T47D (cell line): ENCODE results near the gene CXorf58.
"Not testable (repeated sequence)": the region's sequence is repeated elsewhere in the genome, so short reads cannot be mapped to it uniquely, and the experiment has no call there.

Source experiments
- DNase-seq, 2 experiments: peaks; one replicate each; pipeline versions ENCODE4 v3.0.0 to v3.0.0-alpha.2; 2011 to 2012; ENCODE audit warnings: low read depth in 1 of 2, low spot score in 1 of 2
- JUND ChIP-seq: IDR thresholded peaks from 2 replicates; pipeline ENCODE4 v1.6.1; 2012; ENCODE audit warnings: low read depth
- in situ Hi-C: cut with HindIII; loops from 2 replicates; pipeline ENCODE4 v1.10.0; 2016; ENCODE audit warnings: low sequenced_read_pairs, low pct_unique_long_range_greater_than_20kb

CXorf58 gene

DNA sequence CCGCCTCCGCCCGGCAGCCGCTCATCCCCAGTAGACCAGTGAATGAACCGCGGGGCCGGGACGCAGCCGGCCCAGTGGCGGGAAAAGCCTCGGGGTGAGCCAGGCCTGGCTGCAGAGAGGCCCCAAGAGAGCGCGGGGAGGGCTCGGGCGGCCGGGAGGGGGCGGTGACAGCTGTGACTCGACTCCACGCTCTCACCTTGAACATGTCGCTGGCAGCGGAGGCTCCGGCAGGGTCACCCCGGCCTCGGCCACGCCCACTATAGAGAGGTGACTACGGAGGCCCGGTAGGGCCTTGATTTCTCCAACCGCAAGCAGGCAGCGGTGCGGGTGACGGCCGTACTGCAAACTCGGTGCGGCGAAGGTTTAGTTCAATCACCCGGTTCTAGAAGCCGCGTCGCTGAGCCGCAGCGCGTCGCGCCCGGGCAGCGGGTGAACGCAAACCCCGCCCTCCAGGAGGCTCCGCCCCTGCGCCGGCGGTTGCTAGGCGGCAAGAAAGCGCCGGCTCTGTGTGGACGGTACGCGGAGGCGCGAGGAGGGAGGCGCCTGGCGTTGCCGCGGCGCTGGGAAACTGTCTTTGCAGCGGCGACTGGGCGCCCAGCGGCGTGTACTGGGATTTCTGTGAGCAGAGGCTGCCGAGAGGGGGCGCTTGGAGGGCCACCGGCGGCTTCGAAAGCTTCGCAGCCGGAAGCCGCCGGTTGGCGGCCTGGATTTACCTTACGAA is at the start of gene CXorf58, which contains the start of gene APOO:
Gene CXorf58 (plus strand): TSS at position 509 of the 721 bp plus-strand sequence. CDS start 2,297 bp downstream, outside the sequence.
Gene APOO (minus strand): TSS at position 441 of the 721 bp plus-strand sequence. CDS start 236 bp downstream, at position 205.
- no peak for TF ChIP-seq JUND
- peak; percentile 83 to 97 for DNase-seq
- in situ Hi-C loops = no loop called here

DNA sequence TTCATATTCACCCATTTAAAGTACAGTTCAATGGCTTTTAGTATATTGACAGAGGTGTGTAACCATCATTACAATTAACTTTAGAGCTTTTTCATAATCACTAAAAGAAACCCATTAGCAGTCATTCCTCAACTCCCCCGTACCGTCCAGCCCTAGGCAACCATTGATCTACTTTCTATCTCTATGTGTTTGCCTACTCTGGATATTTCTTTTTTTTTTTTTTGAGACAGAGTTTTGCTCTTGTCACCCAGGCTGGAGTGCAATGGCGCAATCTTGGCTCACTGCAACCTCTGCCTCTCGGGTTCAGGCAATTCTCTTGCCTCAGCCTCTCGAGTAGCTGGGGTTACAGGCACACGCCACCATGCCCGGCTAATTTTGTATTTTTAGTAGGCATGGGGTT is 48.6 kb upstream of the CXorf58 start:
- in situ Hi-C loops, DNase-seq: not testable (repeated sequence)

- TF ChIP-seq JUND = no peak
- DNase-seq = no peak
- in situ Hi-C loops = no loop called here
These were observed 46.5 kb upstream of the CXorf58 start for GRCh38 chrX:23861215-23861896.

DNA sequence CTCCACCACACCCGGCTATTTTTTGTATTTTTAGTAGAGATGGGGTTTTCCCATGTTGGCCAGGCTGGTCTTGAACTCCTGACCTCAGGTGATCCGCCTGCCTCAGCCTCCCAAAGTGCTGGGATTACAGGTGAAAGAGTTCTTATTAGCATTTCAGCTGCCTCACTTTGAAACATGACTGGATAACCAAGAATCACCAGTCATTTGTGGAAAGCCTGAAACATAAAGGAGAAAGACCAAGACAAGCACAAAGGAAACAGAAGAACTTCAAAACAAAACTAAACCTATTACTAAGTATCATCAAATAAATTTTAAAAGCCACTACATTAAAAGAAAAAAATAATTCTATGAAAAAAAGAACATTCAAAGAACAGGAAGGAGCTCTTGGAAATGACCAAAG is 45.9 kb upstream of the CXorf58 start:
- in situ Hi-C loops, DNase-seq: not testable (repeated sequence)

DNA sequence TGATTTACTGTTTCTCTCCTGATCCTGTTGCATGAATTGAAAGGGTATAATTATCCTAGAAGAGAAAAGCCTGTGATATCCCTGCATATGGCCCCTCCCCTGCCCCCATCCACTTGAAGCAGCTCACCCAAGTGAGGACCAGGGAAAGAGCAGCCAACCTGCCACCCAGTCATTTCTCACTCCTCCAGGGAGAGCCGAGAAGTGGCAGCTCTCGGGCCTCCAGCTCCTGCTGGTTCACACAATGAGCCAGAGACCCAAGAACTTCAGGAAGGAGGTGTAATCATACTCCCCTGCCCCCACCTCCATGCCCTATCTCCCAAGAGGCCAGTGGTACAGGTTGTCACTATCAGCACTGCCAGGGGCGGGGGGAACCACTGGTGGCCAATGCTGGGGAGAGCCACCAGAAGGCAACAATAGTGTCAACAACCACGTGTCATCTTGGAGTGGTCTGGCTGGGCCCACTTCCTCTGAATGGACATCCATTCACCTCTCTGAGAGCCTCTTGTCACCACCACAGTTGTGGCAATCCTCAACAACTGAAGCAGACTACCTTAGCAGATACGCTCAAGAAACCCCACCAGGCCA is 43.0 kb upstream of the CXorf58 start:
- no peak for TF ChIP-seq JUND
- in situ Hi-C loops = no loop called here
- DNase-seq = no peak

GRCh38 chrX:23870041-23870440 is 37.8 kb upstream of the CXorf58 start:
- in situ Hi-C loops = no loop called here
- DNase-seq = no peak
- no peak for TF ChIP-seq JUND

GRCh38 chrX:23871905-23872546 is 35.8 kb upstream of the CXorf58 start:
- DNase-seq = peak in 1 of 2 experiments; percentile 37
- no peak for TF ChIP-seq JUND
- in situ Hi-C loops = no loop called here

GRCh38 chrX:23879380-23880090 is 28.3 kb upstream of the CXorf58 start:
- in situ Hi-C loops = no loop called here
- no peak for TF ChIP-seq JUND
- DNase-seq = no peak

DNA sequence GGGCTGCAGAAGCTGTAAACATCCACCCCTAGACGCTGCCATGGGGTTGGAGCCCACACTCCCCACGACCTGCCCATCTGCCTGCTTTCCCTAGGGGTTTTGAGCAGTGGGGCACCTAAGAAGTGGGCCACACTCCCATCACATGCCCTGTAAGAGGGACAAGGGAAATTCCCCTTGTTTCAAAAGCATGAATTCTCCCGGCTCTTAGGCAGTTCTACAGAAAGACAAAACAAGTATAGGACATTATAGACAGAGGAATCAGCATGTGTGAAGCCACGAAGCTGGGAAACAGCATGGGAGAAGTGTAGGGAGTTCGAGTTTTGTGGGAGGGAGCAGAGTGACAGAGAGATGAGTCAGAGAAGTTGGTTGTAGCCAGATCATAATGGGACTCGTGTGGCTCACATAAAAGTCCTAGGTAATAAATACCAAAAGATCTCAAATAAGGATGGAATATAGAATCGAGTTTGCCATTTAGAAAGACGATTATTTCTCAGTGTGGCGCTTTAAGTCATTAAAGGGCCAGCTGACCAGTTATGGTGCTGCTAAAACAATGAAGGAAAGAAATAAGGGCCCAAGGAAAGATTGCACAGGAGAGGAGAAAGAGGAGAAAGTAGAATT is 24.0 kb upstream of the CXorf58 start:
- DNase-seq = peak in 1 of 2 experiments; percentile 34
- no peak for TF ChIP-seq JUND
- in situ Hi-C loops = no loop called here

GRCh38 chrX:23884427-23885024 is 23.3 kb upstream of the CXorf58 start:
- in situ Hi-C loops = no loop called here
- TF ChIP-seq JUND = no peak
- DNase-seq = no peak

- in situ Hi-C loops = no loop called here
- TF ChIP-seq JUND = no peak
- no peak for DNase-seq
These were observed 22.0 kb upstream of the CXorf58 start for GRCh38 chrX:23885803-23886202.
